SK-N-DZ (cell line): ENCODE results near the gene ENHO.

Experiments
- DNase-seq: peaks from one replicate; pipeline ENCODE4 v3.0.0-alpha.2; 2015; ENCODE audit warnings: low spot score
- small RNA-seq, 2 experiments: library from RNA; depleted of rRNA; stranded (forward); fragments of <200 nt; gene quantifications; one replicate each; pipeline ENCODE3, GENCODE V24; 2014

Gene ENHO

GRCh38 chr9:34479431-34479866, 43.3 kb downstream of the ENHO start:
- DNase-seq, result no peak

DNA sequence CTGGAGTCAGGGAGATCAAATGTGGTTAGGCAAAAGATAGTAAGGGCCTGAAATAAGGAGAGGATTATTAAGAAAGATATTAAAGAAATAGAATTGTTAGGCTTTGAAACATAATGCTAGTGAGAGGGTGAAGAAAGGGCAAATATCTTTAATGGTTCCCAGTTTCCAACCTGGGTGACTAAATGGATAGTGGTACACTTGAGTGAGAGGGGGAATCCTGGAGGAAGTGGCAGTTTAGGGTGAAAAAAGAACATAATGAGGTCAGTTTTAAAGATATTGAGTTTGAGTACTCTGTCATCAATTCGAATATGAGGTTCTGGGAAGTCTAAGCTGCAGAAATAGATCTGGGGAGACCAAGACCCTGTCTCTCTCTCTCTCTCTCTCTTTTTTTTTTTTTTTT, 45.2 kb downstream of the ENHO start:
- no peak for DNase-seq

DNA sequence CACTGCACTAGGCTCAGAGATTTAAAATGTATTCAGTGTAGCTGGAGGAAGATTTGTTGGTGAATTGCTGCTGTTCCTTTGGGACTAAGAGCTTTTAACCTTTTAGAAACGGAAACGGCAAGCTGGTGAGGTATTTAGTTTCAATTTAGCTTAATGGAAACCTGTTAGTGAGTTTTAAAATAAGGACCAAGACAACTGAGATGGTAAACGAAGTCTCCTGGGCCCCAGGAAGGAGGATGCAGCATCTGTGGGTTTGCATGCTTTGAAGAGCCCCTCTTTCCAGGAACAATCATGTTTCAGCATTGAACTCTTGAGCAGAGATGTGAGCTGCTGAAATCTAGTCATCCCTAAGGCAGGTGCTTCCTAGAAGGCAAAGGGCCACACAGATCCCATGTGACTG, 47.7 kb downstream of the ENHO start:
- DNase-seq, result no peak

Small RNA genes lying within 50 kb of the gene (small RNA-seq; reads per million reads assigned to genes)
- gene RN7SKP24, result 0 reads per million in 2 experiments
